Epithelial cell of proximal tubule (primary cell): ENCODE results near the gene FUBP3. TPM values are rescaled to one million over a fixed set of nuclear protein-coding genes. Genes with fewer than 3 reads are reported as not detected.

Experiments
- DNase-seq: peaks from one replicate; pipeline ENCODE4 v3.0.0-alpha.2; 2011; ENCODE audit warnings: low read depth
- H3K4me3 ChIP-seq: 2 replicates; pipeline ENCODE4 v1.5.1; 2011; ENCODE audit warnings: low read depth, mild to moderate bottlenecking, low read length
- total RNA-seq: library from RNA; depleted of rRNA; stranded (reverse); fragments of >200 nt; gene quantifications from 2 replicates; pipeline ENCODE4 v1.2.3, GENCODE V29; 2015
- TF ChIP-seq, protein P1 (sequence below): conservative IDR thresholded peaks from 2 replicates; pipeline ENCODE4 v1.5.1; 2012; ENCODE audit warnings: low read depth, mild to moderate bottlenecking, low read length

Gene FUBP3
- total RNA-seq, 1 donor from 2014 or later = 22.7 TPM

- no peak for DNase-seq
- no peak overlapping the region for H3K4me3 ChIP-seq
- TF ChIP-seq, protein P1, sequence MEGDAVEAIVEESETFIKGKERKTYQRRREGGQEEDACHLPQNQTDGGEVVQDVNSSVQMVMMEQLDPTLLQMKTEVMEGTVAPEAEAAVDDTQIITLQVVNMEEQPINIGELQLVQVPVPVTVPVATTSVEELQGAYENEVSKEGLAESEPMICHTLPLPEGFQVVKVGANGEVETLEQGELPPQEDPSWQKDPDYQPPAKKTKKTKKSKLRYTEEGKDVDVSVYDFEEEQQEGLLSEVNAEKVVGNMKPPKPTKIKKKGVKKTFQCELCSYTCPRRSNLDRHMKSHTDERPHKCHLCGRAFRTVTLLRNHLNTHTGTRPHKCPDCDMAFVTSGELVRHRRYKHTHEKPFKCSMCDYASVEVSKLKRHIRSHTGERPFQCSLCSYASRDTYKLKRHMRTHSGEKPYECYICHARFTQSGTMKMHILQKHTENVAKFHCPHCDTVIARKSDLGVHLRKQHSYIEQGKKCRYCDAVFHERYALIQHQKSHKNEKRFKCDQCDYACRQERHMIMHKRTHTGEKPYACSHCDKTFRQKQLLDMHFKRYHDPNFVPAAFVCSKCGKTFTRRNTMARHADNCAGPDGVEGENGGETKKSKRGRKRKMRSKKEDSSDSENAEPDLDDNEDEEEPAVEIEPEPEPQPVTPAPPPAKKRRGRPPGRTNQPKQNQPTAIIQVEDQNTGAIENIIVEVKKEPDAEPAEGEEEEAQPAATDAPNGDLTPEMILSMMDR = no peak
Observed at GRCh38 chr9:130589754-130590153, 10.4 kb downstream of the FUBP3 start.

GRCh38 chr9:130590305-130590704, 10.9 kb downstream of the FUBP3 start:
- DNase-seq = no peak
- no peak overlapping the region for H3K4me3 ChIP-seq

GRCh38 chr9:130593020-130593419, 13.6 kb downstream of the FUBP3 start:
- TF ChIP-seq, protein P1 = no peak
- no peak overlapping the region for H3K4me3 ChIP-seq
- no peak for DNase-seq

More at GRCh38 chr9:130590305-130590704, 10.9 kb downstream of the FUBP3 start:
- TF ChIP-seq, protein P1 = no peak

- DNase-seq = no peak
- TF ChIP-seq, protein P1 = no peak
- H3K4me3 ChIP-seq = no peak overlapping the region
Observed at GRCh38 chr9:130597228-130597627, 17.9 kb downstream of the FUBP3 start.

DNA sequence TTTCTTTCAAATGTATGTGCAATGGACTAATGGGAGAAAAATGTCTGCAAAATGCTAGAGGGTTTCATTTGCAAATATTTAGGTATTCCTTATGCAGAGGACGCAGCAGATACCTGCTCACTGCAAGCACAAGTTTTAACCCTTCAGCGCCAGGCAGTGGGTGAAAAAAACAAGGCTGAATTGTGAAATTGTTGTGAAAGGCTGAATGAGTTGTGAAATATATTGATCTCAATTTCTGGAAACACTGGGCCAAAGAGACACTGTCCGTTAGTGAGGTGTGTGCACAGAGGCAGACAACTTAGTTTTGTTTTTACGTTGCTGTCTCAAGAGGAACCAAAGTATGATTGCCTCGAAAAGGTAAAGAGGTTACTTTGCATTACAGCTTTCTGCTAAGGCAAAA, 18.8 kb downstream of the FUBP3 start:
- no peak for DNase-seq
- TF ChIP-seq, protein P1 = no peak
- H3K4me3 ChIP-seq = no peak overlapping the region

DNA sequence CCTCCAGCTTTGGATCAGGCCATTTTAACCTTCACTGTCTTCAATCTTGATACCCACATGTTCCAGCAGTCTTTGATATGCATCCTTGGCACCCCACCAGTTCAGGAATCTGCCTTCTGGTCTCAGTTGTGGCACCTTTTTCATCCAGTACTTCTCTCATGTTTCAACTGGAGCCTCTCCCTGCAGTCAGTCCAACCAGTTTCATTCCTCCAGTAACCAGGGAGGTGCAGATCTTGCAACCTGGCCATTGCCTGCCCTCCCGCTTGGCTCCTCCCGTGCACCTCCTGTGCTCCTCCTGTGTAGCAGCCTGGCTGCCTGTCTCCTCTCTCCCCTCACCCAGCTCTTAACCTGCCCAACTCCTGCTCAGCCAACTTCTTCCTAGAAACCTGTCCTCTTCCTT, 20.2 kb downstream of the FUBP3 start:
- H3K4me3 ChIP-seq = no peak overlapping the region

GRCh38 chr9:130601100-130601499, 21.7 kb downstream of the FUBP3 start:
- no peak for DNase-seq
- H3K4me3 ChIP-seq = no peak overlapping the region
- TF ChIP-seq, protein P1 = no peak

More for the DNA sequence above, 20.2 kb downstream of the FUBP3 start:
- TF ChIP-seq, protein P1 = no peak
- DNase-seq = no peak
